H9 (cell line): ENCODE measurements around the gene ANKRD34A. TPM values are rescaled to one million over a fixed set of nuclear protein-coding genes. Genes with fewer than 3 reads are reported as not detected.
A peak's percentile ranks its signal among the peaks of the same experiment; 100 is the strongest.

Experiments
- DNase-seq: peaks from one replicate; pipeline ENCODE4 v3.0.0-alpha.2; 2017
- H2AFZ ChIP-seq: one replicate; pipeline ENCODE4 v1.6.1; 2013; ENCODE audit warnings: mild to moderate bottlenecking, low read length, control low read depth, moderate library complexity
- H2AK5ac ChIP-seq: 2 replicates; pipeline ENCODE4 v1.6.1; 2013; ENCODE audit warnings: low read length, control low read depth, mixed read lengths; ENCODE audit not compliant: insufficient read length
- H2BK120ac ChIP-seq: one replicate; pipeline ENCODE4 v1.6.1; 2013; ENCODE audit warnings: low read depth, mild to moderate bottlenecking, low read length, control low read depth, inconsistent platforms; ENCODE audit not compliant: poor library complexity, severe bottlenecking
- H2BK12ac ChIP-seq: 2 replicates; pipeline ENCODE4 v1.6.1; 2013; ENCODE audit warnings: low read length, control low read depth, mixed read lengths, low read depth; ENCODE audit not compliant: insufficient read length
- H2BK15ac ChIP-seq: 2 replicates; pipeline ENCODE4 v1.6.1; 2013; ENCODE audit warnings: low read depth, low read length, control low read depth
- H2BK20ac ChIP-seq: one replicate; pipeline ENCODE4 v1.6.1; 2013; ENCODE audit warnings: low read depth, mild to moderate bottlenecking, low read length, control low read depth, inconsistent platforms; ENCODE audit not compliant: poor library complexity, severe bottlenecking
- H2BK5ac ChIP-seq: 2 replicates; pipeline ENCODE4 v1.6.1; 2013; ENCODE audit warnings: low read length, control low read depth, mixed read lengths; ENCODE audit not compliant: insufficient read length
- H3K14ac ChIP-seq: 2 replicates; pipeline ENCODE4 v1.6.1; 2013; ENCODE audit warnings: low read length, control low read depth; ENCODE audit not compliant: insufficient read depth
- H3K18ac ChIP-seq: 2 replicates; pipeline ENCODE4 v1.6.1; 2013; ENCODE audit warnings: low read depth, mild to moderate bottlenecking, mixed read lengths, low read length, control low read depth; ENCODE audit not compliant: insufficient read length
- H3K23ac ChIP-seq: 2 replicates; pipeline ENCODE4 v1.6.1; 2013; ENCODE audit warnings: low read length, control low read depth, mixed read lengths, low read depth; ENCODE audit not compliant: insufficient read length
- H3K23me2 ChIP-seq: 2 replicates; pipeline ENCODE4 v1.6.1; 2013; ENCODE audit warnings: low read depth, mild to moderate bottlenecking, mixed read lengths, low read length, control low read depth; ENCODE audit not compliant: insufficient read length, poor library complexity, severe bottlenecking
- H3K27ac ChIP-seq: 2 replicates; pipeline ENCODE4 v1.5.1; 2013; ENCODE audit warnings: low read length, control low read depth, mixed read lengths, low read depth; ENCODE audit not compliant: insufficient read length
- H3K27me3 ChIP-seq: 2 replicates; pipeline ENCODE4 v1.6.1; 2013; ENCODE audit warnings: low read length, control low read depth, inconsistent platforms; ENCODE audit not compliant: insufficient read depth
- H3K4ac ChIP-seq: 2 replicates; pipeline ENCODE4 v1.6.1; 2013; ENCODE audit warnings: low read depth, mild to moderate bottlenecking, control low read depth, inconsistent platforms, low read length, moderate library complexity
- H3K4me1 ChIP-seq: 2 replicates; pipeline ENCODE4 v1.6.1; 2013; ENCODE audit warnings: low read length, control low read depth, inconsistent platforms; ENCODE audit not compliant: insufficient read depth
- H3K4me2 ChIP-seq: 2 replicates; pipeline ENCODE4 v1.6.1; 2013; ENCODE audit warnings: low read length, control low read depth, mixed read lengths; ENCODE audit not compliant: insufficient read length, insufficient read depth
- H3K56ac ChIP-seq: 2 replicates; pipeline ENCODE4 v1.6.1; 2013; ENCODE audit warnings: low read depth, mild to moderate bottlenecking, mixed read lengths, low read length, control low read depth; ENCODE audit not compliant: insufficient read length
- H3K79me1 ChIP-seq: 2 replicates; pipeline ENCODE4 v1.6.1; 2013; ENCODE audit warnings: low read depth, mild to moderate bottlenecking, moderate library complexity, low read length, control low read depth, inconsistent platforms; ENCODE audit not compliant: insufficient read depth, poor library complexity, severe bottlenecking
- H3K79me2 ChIP-seq: 2 replicates; pipeline ENCODE4 v1.6.1; 2013; ENCODE audit warnings: low read length, control low read depth, inconsistent platforms; ENCODE audit not compliant: insufficient read depth
- H3K9ac ChIP-seq: 2 replicates; pipeline ENCODE4 v1.6.1; 2013; ENCODE audit warnings: low read length, control low read depth, mixed read lengths; ENCODE audit not compliant: insufficient read length; ENCODE audit errors: extremely low read depth
- H3K9me3 ChIP-seq: one replicate; pipeline ENCODE4 v1.6.1; 2013; ENCODE audit warnings: low read depth, low read length, inconsistent platforms; ENCODE audit not compliant: control insufficient read depth
- H3T11ph ChIP-seq: one replicate; pipeline ENCODE4 v1.6.1; 2013; ENCODE audit warnings: mild to moderate bottlenecking, low read length, control low read depth, inconsistent platforms
- H4K20me1 ChIP-seq: one replicate; pipeline ENCODE4 v1.6.1; 2013; ENCODE audit not compliant: control insufficient read depth, insufficient read length, insufficient read depth
- H4K5ac ChIP-seq: 2 replicates; pipeline ENCODE4 v1.6.1; 2013; ENCODE audit warnings: low read depth, mild to moderate bottlenecking, mixed read lengths, low read length, control low read depth; ENCODE audit not compliant: insufficient read length
- H4K8ac ChIP-seq: replicated peaks from 2 replicates; pipeline ENCODE4 v1.6.1; 2013; ENCODE audit warnings: low read length, control low read depth, mixed read lengths, low read depth; ENCODE audit not compliant: insufficient read length
- H4K91ac ChIP-seq: 2 replicates; pipeline ENCODE4 v1.6.1; 2013; ENCODE audit warnings: low read depth, mild to moderate bottlenecking, moderate library complexity, mixed read lengths, low read length, control low read depth; ENCODE audit not compliant: insufficient read length
- H3K27ac Mint-ChIP-seq, 3 experiments: 2 replicates in 2 of 3; 3 replicates in 1 of 3; pipeline ENCODE4 v1.8.0; 2020 to 2021; ENCODE audit warnings: mixed read lengths in 3 of 3, mild to moderate bottlenecking in 1 of 3, moderate library complexity in 1 of 3
- H3K27me3 Mint-ChIP-seq: 2 replicates; pipeline ENCODE4 v1.8.0; 2021; ENCODE audit warnings: low read depth, mild to moderate bottlenecking, moderate library complexity, mixed read lengths
- H3K36me3 Mint-ChIP-seq, 3 experiments: 2 replicates in 2 of 3; 3 replicates in 1 of 3; pipeline ENCODE4 v1.8.0; 2020 to 2021; ENCODE audit warnings: low read depth in 3 of 3, mixed read lengths in 3 of 3; ENCODE audit not compliant: insufficient read depth in 1 of 3
- H3K4me1 Mint-ChIP-seq, 2 experiments: 2 replicates each; pipeline ENCODE4 v1.8.0; 2020; ENCODE audit warnings: mixed read lengths in 2 of 2
- H3K4me3 Mint-ChIP-seq, 2 experiments: 2 replicates in 1 of 2; 3 replicates in 1 of 2; pipeline ENCODE4 v1.8.0; 2020 to 2021; ENCODE audit warnings: mild to moderate bottlenecking in 2 of 2, mixed read lengths in 2 of 2, moderate library complexity in 1 of 2
- H3K9me3 Mint-ChIP-seq, 2 experiments: 2 replicates in 1 of 2; 3 replicates in 1 of 2; pipeline ENCODE4 v1.8.0; 2020; ENCODE audit warnings: mild to moderate bottlenecking in 2 of 2, mixed read lengths in 2 of 2, moderate library complexity in 1 of 2
- CTCF ChIP-seq: fragments of 200-600 bp; sonication (generic); conservative IDR thresholded peaks from 3 replicates; pipeline ENCODE4 v1.8.0; 2021; ENCODE audit warnings: antibody characterized with exemption, mild to moderate bottlenecking
- total RNA-seq: library from RNA; stranded (reverse); gene quantifications from 2 replicates; pipeline ENCODE4 v1.2.1, GENCODE V29; 2021

ANKRD34A gene
- total RNA-seq, 1 experiment from 2014 or later: 0.39 TPM

GRCh38 chr1:145958734-145959133 is 5.6 kb downstream of the ANKRD34A start:
- H3K79me1 ChIP-seq: no peaks in the 10 kb centered on the region
- H4K8ac ChIP-seq: no peak overlapping the region
- no peak overlapping the region for H2BK20ac ChIP-seq
- H2AFZ ChIP-seq: no peak overlapping the region
- no peak overlapping the region for H4K5ac ChIP-seq
- Mint-ChIP-seq H3K36me3 (no peaks in the 10 kb centered on the region; a peak in 1 of 7 replicates), H3K9me3 (no peaks in the 10 kb centered on the region), H3K27me3 (peaks cover 76% of the 10 kb centered on the region), H3K4me1 (peaks cover 35 to 40% of the 10 kb centered on the region in 2 experiments), H3K4me3 (peak overlapping the region in 1 of 2 experiments; percentile 17; a peak in 2 of 5 replicates), H3K27ac (no peak overlapping the region)
- H3K79me2 ChIP-seq: no peaks in the 10 kb centered on the region
- no peak for TF ChIP-seq CTCF
- H3K23ac ChIP-seq: no peak overlapping the region
- no peak overlapping the region for H3T11ph ChIP-seq
- no peak overlapping the region for H3K56ac ChIP-seq
- H3K14ac ChIP-seq: no peak overlapping the region
- H2BK5ac ChIP-seq: no peak overlapping the region
- no peak overlapping the region for H2BK15ac ChIP-seq
- no peak overlapping the region for H2BK120ac ChIP-seq
- peaks cover 2% of the 10 kb centered on the region; the same call in 1 of the 2 replicates for H3K4me1 ChIP-seq
- no peak overlapping the region for H4K91ac ChIP-seq
- H3K27me3 ChIP-seq: peaks cover 42% of the 10 kb centered on the region
- DNase-seq: no peak
- H3K4me2 ChIP-seq: no peak overlapping the region
- H3K23me2 ChIP-seq: peaks cover 26% of the 10 kb centered on the region
- no peaks in the 10 kb centered on the region for H3K9me3 ChIP-seq
- no peak overlapping the region for H2BK12ac ChIP-seq
- H2AK5ac ChIP-seq: no peak overlapping the region
- no peak overlapping the region for H3K9ac ChIP-seq
- H3K18ac ChIP-seq: no peak overlapping the region
- H3K4ac ChIP-seq: no peak overlapping the region
- no peak overlapping the region for H3K27ac ChIP-seq
- no peaks in the 10 kb centered on the region for H4K20me1 ChIP-seq
